ENCODE measurements around the gene SIRPB2. TPM values are rescaled to one million over a fixed set of nuclear protein-coding genes. Genes with fewer than 3 reads are reported as not detected.

The SIRPB2 gene
- total RNA-seq, 1 experiment from 2014 or later, result not detected

DNA sequence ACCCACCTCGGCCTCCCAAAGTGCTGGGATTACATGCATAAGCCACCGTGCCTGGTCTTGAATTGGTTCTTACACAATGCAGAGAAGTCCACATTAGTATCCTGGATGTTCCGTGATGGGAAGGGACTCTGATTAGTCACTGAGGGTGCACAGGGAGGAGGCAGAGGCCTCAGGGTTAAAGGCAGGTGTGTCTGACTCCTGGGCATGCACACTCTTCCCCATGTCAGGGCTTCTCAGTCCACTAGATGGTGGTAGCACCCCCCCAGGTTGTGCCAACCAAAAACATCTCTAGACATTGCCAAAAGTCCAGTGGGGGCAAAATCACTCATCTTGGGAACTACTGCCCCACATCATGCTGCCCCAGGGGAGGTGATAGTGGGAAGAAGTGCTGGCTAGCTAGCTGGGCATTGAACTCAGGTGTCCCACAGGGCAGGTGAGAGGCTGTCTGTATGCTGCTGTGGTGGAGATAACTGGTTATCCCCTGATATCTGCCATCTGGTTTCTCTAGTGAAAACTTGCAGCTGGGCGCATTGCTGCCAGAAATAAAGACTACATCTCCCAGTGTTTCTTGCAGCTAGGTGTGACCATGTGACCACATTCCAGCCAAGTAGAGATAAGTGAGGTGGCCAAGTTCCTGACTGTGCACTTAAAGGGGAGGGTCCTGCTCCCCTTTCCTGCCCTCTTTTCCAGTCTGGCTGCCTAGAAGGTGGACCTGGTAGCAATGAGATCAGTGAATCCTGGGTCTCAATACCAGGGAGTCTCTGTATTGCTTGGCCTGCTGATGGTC is 16.2 kb downstream of the SIRPB2 start:
- peak; percentile 32 for DNase-seq (ENCODE audit: low read depth)
- in situ Hi-C loops (cut with HindIII; ENCODE audit: low pct_unique_long_range_greater_than_20kb, low sequenced_read_pairs), result no loop called here

DNA sequence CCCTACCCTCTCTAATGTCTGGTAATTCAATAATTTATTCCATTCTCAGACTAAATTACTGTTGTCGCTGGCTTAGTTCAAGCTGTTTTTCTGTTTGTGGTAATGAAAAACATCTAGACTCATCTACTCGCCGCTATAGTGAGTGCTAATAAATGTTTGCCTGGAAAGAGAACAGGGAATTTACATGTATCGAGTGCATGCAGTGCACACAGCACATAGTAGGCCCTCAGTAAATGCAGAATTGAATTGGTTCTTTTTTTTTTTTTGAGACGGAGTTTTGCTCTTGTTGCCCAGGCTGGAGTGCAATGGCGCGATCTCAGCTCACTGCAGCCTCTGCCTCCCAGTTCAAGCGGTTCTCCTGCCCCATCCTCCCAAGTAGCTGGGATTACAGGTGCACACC is 16.9 kb downstream of the SIRPB2 start:
- no peak for DNase-seq (ENCODE audit: low read depth)
- in situ Hi-C loops (cut with HindIII; ENCODE audit: low pct_unique_long_range_greater_than_20kb, low sequenced_read_pairs), result no loop called here

DNA sequence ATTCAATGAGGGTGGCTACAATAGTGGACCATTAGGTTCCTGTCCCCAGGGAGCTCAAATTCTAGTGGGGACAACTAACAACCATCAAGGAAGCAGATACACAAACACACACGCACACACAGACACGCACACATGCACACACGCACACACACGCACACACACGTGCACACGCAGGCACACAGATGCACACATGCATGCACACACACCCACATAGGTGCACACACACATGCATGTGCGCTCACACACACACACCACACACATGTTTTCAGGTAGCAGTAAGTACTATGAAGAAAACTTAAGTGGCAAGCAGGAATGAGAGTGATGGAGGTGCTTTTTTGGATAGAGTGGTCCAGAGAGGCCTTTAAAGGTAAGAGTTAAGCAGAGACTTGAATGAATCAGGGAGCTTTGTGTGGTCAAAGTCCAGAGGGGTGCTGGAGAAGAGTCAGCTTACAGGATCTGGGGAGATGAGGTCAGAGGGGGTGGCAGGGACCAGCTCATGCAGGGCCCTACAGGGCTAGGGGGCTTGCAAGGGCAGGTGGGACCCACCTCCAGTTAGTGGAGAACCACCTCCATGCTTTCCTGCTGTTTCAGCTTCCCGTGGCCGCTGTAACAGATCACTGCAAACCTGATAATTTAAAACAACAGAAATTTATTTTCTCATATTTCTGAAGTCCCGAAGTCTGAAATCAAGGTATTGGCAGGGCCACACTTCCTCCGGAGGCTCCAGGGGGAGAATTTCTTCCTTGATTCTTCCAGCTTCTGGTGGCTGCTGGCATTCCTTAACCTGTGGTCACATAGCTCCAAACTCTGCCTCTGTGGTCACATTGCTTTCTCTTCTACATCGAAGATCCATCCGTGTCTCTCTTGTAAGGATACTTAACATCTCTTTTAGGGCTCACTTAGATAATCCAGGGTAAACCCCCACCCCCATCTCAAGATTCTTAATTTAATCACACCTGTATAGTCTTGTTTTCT is 17.7 kb downstream of the SIRPB2 start:
- in situ Hi-C loops (cut with HindIII; ENCODE audit: low pct_unique_long_range_greater_than_20kb, low sequenced_read_pairs), result no loop called here
- no peak for DNase-seq (ENCODE audit: low read depth)

DNA sequence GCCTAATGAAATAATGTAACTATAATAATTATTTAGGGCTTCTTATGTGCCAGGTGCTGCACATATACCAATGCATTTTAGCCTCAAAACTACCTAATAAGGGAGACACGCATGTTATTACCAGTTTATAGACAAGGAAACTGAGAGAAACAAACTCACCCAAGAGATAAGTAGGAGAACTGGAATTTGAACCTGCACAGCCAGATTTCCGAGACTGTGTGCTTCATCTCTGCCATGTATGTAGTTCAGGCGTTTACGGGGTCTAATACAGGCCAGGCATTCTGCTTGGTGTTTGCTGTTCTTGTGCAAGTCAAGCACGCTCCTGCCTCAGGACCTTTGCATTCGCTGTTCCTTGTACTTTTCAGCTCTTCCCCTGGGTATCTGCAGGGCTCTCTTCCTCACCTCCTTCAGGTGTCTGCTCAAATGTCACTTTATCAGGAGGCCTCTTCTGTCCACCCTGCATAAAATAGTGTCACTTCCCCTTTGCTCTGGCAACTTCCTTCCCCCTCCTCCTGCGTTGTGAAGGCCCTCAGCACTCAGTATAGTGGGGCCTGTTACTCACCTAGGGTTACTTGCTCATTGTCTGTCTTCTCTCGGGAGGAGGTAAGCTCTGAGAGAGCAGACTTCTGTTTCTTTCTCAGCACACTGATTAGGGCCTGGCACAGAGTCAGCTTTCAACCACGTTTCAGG is 18.5 kb downstream of the SIRPB2 start:
- DNase-seq (ENCODE audit: low read depth), result no peak
- in situ Hi-C loops (cut with HindIII; ENCODE audit: low pct_unique_long_range_greater_than_20kb, low sequenced_read_pairs), result no loop called here

DNA sequence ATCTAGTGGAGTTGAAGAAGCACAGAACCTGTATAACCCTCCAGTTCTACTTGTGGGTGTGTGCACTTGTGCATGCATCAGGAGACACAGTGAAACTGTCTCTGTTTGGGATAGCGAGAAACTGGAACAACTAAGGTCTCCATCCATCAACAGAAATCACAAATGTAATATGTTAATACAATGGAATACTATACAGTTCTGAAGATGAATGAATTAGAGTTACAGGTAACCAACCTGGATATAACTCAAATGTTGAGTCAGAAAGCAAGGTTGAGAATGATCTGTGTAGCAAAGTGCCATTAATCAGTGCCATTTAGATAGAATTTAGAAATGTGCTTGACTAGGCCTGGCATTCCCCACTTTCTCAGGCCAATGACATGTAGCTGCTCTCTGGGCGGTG is 20.0 kb downstream of the SIRPB2 start:
- DNase-seq (ENCODE audit: low read depth), result no peak
- in situ Hi-C loops (cut with HindIII; ENCODE audit: low pct_unique_long_range_greater_than_20kb, low sequenced_read_pairs), result no loop called here

DNA sequence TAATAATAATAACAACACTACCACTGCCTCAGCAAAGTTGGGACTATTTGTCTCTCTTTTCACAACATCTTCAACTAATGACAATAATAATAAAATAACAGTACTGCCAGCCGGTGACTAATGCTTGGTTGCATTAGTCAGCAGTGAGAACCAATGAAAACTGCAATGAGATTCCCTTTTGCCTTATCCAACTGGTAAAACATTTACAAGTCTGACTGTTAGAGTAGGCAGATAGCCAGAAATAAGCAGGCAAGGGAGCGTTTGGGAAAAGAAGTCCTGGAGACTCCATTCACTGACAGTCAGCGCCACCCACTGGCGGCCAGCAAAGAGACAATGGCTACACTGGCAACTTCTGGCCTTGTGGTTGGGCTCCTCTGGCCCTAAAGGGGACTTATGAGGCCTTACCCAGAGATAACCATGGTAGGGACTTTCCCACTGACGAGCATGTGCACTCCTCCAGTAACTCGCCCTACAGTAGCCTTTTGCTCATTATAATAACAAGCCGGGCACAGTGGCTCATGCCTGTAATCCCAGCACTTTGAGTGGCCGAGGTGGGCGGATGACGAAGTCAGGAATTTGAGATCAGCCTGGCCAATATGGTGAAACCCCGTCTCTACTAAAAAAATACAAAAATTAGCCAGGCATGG is 21.2 kb downstream of the SIRPB2 start:
- in situ Hi-C loops (cut with HindIII; ENCODE audit: low pct_unique_long_range_greater_than_20kb, low sequenced_read_pairs), result no loop called here
- peak; percentile 100 for DNase-seq (ENCODE audit: low read depth)

DNA sequence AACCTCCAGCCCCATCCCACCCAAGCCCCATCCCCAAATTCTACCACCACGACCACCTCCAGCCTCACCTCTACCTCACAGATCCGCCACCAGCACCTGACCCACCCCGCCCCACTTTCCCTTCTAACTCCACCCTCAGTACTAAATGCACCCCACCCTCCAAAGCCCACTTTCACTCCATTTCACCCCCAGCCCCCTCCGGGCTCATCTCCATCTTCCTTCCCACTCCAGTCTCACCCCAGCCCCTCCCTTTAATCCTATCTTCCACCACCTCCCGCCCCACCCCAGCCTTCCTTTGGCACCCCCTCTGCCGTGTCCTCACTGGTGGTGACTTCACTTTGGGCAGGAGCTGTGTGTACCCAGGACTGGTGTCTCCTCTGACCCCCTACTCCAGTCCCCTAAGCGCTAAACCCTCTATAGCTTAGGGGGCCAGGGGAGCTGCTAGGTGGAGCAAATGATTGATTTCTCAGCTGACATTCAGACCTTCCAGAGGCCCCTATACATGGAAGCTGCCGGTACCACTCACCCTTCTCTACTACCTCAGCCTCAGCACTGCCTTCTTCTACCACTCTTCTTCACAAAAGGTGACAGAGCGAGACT is 21.8 kb downstream of the SIRPB2 start:
- in situ Hi-C loops (cut with HindIII; ENCODE audit: low pct_unique_long_range_greater_than_20kb, low sequenced_read_pairs), result no loop called here
- no peak for DNase-seq (ENCODE audit: low read depth)

DNA sequence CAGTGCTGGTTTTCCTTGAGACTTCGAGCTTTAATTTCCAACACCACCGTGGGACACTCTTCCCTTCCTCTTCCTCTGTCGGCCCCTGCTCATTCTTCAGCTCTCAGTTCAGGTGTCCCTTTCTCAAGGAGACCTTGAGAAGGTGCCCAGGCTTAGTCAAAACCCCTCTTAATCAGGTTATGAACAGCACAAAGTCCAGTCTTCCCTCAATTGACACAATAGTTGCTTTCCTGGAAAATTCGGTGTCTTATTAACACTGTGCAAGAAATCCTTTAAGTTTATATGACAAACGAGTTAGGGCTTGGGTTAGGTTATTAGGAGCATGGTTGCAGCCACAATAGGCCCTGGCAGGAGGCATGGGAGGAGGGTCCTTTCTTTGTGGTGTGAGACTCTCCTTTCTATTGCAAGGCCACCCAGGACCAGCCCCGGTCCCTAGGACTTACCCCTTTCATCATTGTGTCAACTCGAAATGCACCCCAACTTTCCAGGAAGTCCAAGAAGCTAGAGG is 23.0 kb downstream of the SIRPB2 start:
- in situ Hi-C loops (cut with HindIII; ENCODE audit: low pct_unique_long_range_greater_than_20kb, low sequenced_read_pairs), result no loop called here
- DNase-seq (ENCODE audit: low read depth), result no peak

DNA sequence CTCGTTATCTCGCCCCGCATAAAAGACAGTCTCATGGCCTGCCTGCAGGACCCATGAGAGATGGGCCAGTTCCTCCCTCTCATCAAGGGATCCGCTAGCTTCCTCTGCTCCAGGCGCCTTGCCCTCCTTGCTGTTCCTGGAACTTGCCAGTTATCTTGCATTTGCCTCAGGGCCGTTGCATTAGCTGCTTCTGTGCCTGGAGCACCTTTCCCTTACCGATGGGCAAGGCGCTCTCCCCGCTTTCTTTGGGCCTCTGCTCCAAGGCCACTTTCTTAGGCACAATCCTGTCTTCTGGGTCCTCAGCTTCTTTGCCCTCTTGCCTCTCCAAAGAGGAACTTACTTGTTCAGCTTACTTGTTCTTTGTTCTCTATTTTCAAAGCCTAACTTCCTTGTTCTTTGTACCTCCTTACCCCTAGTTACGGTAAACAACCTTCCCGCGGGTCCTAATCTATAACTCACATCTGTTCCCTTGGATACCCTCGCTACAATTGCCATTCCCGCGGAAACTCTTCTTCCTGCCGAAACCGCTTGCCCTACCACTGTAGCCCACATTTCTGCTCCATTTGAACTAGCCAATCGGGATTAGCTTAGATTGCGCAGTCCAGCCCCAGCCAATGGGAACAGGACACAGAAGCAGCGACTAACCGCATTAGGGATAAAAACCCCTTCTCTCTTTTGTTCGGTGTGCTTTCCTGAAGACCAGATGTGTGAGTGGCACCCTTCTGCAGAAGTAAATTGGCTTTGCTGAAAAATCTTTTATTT is 23.7 kb downstream of the SIRPB2 start:
- in situ Hi-C loops (cut with HindIII; ENCODE audit: low pct_unique_long_range_greater_than_20kb, low sequenced_read_pairs), result no loop called here
- peak; percentile 49 for DNase-seq (ENCODE audit: low read depth)

DNA sequence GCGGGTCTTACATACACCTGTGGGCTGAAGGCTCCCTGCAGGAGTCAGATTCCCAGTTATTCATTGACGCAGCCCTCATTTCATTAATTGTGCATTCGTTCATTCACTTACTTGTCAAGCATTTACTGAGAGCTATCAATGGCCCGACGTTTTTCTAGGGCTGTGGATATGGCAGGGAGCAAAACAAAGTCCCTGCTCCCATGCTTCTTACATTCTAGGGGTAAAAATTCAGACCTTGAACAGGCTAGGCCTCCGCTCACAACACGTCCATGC is 24.2 kb downstream of the SIRPB2 start:
- in situ Hi-C loops (cut with HindIII; ENCODE audit: low pct_unique_long_range_greater_than_20kb, low sequenced_read_pairs), result no loop called here

DNA sequence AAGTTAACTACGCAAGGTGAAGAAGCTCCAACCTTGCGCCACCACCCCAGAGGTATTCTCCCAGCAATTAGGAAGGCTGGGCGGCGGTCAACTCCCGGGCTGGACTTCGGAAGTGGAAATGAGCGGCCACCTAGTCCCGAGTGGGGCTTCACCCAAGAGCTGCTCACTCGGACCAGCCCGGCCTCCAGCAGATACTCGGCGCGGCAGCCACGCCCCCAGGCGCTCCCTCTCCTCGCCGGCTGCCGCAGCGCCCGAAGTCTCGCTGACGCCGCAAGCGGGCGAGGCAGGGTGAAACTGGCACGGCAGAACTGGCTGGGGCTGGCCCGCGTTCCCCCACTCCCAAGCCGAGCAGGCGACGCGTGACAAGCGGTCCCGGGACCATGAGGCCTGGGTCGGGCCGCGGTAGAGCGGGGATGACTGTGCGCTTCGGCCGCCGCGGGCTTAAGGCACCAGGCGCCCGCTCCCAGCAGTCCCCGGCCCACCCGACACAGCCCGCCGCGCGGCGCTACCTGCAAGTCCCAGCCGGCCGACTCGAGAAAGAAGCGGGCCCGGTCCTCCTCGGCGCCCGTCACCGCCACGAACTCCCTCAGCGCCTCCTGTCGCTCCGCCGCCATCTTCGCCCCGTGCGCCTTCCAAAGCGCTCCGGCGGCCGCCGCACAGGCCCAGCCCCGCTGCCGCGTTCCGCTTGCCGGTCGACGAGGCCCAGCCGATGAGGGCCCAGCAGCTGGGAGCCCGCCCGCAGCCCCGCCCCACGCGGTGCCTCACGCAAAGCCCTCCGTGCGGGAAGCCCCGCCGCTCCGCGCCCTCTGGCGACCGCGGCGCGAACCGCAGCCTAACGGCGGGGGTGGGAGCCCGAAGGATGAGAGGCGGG is 24.8 kb downstream of the SIRPB2 start, which contains the start of gene NSFL1C:
NSFL1C (minus strand) TSS at position 639 of the 871 bp plus-strand sequence; CDS start at position 614, 25 bp downstream.
- in situ Hi-C loops (cut with HindIII; ENCODE audit: low pct_unique_long_range_greater_than_20kb, low sequenced_read_pairs), result no loop called here
- DNase-seq (ENCODE audit: low read depth), result peak; percentile 94

More for the DNA sequence above, 24.2 kb downstream of the SIRPB2 start:
- DNase-seq (ENCODE audit: low read depth), result no peak

DNA sequence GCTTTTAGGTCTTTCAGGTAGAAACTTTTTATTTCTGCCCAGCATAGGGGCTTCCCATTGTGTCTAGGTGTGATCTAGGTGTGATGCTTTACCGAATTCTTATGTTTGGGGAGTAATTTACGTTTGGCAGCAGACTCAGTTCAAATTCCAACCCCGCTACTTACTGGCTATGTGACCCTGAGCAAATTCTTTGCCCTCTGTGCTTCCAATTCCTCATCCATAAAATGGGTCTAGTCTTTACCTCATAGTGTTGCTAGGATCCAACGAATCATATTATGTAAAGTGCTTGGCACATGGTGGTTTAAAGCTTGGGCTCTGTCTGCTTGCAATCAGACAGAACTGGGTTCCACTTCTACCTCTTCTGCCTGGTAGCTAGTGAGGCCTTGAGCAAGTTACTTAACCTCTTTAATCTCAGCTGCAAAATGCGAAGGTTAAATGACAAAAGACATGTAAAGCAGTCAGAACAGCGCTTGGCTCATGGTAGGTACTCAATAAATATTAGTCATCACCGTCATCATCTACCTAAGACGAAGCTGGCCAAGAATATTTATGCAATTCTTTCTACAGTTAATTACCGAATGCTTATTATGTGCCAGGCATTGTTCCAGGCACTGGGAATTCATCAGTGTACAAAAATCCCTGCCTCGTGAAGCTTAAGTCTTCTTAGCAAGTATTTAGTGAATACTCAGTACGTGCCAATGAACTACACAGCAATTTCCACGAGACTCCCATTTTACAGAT is 25.6 kb downstream of the SIRPB2 start:
- in situ Hi-C loops (cut with HindIII; ENCODE audit: low pct_unique_long_range_greater_than_20kb, low sequenced_read_pairs), result no loop called here
- DNase-seq (ENCODE audit: low read depth), result no peak

DNA sequence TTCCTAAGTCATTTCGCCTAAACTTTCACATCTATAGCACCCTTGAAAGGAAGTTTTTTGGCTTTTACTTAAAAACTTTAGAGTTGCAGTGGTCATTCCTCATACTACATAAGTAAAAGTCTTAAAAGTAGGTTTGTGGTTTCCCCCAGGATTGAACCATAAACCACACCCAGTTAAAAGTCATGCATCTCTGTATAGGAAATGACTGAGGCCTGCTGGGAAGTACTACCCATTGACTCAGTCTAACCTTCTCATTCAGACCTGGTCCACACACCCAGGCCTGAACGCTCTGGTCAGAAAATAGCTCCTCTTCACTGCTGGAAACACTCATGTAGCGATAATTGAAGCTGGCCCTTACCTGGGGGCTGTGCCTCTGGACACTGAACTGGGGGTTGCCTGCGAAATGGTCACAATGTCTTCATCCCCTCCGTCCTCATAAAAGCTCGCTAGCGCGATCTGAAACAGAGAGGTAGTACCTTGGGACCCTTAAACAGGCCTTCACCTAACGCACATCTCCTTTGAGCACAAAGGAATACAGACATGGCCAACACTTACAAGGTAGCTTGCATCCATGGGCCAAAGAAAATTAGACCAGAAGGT is 27.1 kb downstream of the SIRPB2 start:
- DNase-seq (ENCODE audit: low read depth), result no peak
- in situ Hi-C loops (cut with HindIII; ENCODE audit: low pct_unique_long_range_greater_than_20kb, low sequenced_read_pairs), result no loop called here

DNA sequence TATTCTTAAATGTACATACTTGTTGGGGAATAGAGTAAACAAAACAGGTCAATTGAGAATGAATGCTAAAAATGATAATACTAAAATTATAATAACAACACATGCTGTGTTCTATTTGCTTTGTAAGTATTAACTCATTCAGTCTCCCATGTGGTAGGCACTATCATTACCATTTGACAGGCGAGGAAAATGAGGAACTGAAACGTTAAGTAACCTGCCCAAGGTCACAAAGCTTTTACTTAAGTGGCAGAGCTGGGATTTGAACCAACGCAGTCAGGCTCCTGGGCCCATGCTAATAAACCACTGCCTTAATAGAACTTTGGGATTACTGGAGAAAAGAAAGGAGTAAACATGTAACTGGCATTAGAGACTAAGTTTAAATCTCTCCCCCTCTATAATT is 28.4 kb downstream of the SIRPB2 start:
- no peak for DNase-seq (ENCODE audit: low read depth)
- in situ Hi-C loops (cut with HindIII; ENCODE audit: low pct_unique_long_range_greater_than_20kb, low sequenced_read_pairs), result no loop called here

DNA sequence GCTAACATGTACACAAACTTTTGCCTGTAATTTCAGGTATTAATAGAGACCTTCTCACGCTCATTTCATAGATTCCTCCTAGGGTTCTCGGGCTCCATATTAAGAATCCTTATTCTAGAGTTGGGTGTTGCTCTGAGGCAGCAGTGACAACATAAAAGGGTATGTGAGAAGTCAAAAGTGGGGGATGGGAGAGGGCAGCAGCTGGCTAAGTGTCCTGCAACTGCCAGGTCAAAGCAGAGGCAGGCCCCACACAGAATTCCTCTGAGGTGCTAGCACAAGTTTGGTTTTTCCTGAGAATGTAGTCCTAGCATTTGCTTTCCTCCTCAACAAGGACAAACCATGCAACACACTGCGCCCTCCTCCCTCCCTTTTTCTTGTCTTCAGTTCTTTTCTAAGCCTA is 29.2 kb downstream of the SIRPB2 start:
- in situ Hi-C loops (cut with HindIII; ENCODE audit: low pct_unique_long_range_greater_than_20kb, low sequenced_read_pairs), result no loop called here

More for the DNA sequence above, 29.2 kb downstream of the SIRPB2 start:
- DNase-seq (ENCODE audit: low read depth), result no peak
